Transverse colon (tissue), 3 donors: ENCODE results near the gene AP1S3.

Source experiments
- EP300 ChIP-seq: sonication (generic); formaldehyde crosslinking; IDR thresholded peaks from one replicate; pipeline ENCODE4 v1.6.1; 2017; ENCODE audit warnings: antibody characterized with exemption, low read depth
- POLR2A ChIP-seq: fragments of 450-650 bp; IDR thresholded peaks from one replicate; pipeline ENCODE4 v1.6.1; 2016; ENCODE audit warnings: antibody characterized with exemption, mild to moderate bottlenecking, moderate library complexity
- POLR2AphosphoS5 ChIP-seq, 3 donors: sonication (generic); formaldehyde crosslinking; IDR thresholded peaks; one replicate each; pipeline ENCODE4 v1.6.1; 2016; ENCODE audit warnings: antibody characterized with exemption in 3 of 3

DNA sequence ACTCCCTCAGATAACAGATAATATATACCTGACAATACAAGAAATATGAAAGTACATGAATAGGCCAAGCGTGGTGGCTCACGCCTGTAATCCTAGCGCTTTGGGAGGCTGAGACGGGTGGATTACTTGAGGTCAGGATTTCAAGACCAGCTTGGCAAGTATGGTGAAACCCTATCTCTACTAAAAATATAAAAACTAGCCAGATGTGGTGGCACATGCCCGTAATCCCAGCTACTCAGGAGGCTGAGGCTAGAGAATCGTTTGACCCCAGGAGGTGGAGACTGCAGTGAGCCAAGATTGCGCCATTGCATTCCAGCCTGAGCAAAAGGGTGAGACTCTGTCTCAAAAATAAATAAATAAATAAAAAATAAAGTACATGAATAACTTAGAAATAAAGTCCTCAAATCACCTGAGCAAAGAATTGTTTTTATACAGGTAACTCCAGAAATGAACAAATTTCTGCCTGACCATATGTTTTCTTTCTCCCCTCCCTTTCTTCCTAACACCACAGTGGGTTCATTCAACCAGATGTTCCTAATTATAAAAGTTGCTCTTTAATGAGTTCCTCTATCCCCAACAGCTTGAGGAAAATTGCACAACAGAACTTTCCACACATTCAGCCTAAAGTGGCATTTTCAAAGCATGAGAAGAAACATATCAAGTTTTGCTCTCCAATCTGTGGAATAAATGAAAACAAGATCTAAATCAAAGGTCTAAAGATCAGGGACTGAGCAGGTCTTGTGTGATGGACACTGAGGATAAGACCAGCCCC is 33.6 kb upstream of the AP1S3 start:
- TF ChIP-seq EP300 (no peak), POLR2AphosphoS5 (IDR thresholded peaks at IDR 0.05) (no peak), POLR2A (no peak)
